Neural cell (in vitro differentiated cells): ENCODE measurements around the gene CMTM8. TPM values are rescaled to one million over a fixed set of nuclear protein-coding genes. Genes with fewer than 3 reads are reported as not detected.

Experiments
- H2AFZ ChIP-seq: fragments of 200-600, 300-800 bp; sonication (generic), shearing (Covaris generic); 2 replicates; pipeline ENCODE4 v1.6.0; 2014; ENCODE audit warnings: low read depth, mild to moderate bottlenecking, antibody characterized with exemption, low read length, moderate library complexity
- H3F3A ChIP-seq: fragments of 200-600 bp; shearing (Covaris generic); 2 replicates; pipeline ENCODE4 v1.6.1; 2016; ENCODE audit warnings: mild to moderate bottlenecking, moderate library complexity, mixed read lengths, antibody characterized with exemption, low read length; ENCODE audit not compliant: insufficient read depth, poor library complexity, severe bottlenecking
- H3K27ac ChIP-seq: fragments of 200-600, 300-800 bp; sonication (generic), shearing (Covaris generic); 2 replicates; pipeline ENCODE4 v1.5.1; 2014; ENCODE audit warnings: mild to moderate bottlenecking, low read length, moderate library complexity
- H3K27me3 ChIP-seq: fragments of 300-800, 200-600 bp; sonication (generic), shearing (Covaris generic); 2 replicates; pipeline ENCODE4 v1.6.0; 2014; ENCODE audit warnings: mild to moderate bottlenecking, low read depth, low read length, moderate library complexity; ENCODE audit not compliant: insufficient read depth
- H3K36me3 ChIP-seq: fragments of 300-800, 200-600 bp; sonication (generic), shearing (Covaris generic); 2 replicates; pipeline ENCODE4 v1.5.1; 2014; ENCODE audit warnings: mild to moderate bottlenecking, antibody characterized with exemption, low read length, moderate library complexity; ENCODE audit not compliant: insufficient read depth
- H3K4me2 ChIP-seq: fragments of 300-800, 200-600 bp; sonication (generic), shearing (Covaris generic); 2 replicates; pipeline ENCODE4 v1.6.0; 2014; ENCODE audit warnings: mild to moderate bottlenecking, low read length
- H3K4me3 ChIP-seq: fragments of 300-800, 200-600 bp; sonication (generic), shearing (Covaris generic); 2 replicates; pipeline ENCODE4 v1.5.1; 2014; ENCODE audit warnings: mild to moderate bottlenecking, low read length, moderate library complexity
- H3K79me2 ChIP-seq: fragments of 200-600 bp; shearing (Covaris generic); replicated peaks from 2 replicates; pipeline ENCODE4 v1.6.0; 2014; ENCODE audit warnings: mild to moderate bottlenecking, low read length, moderate library complexity; ENCODE audit not compliant: insufficient read depth
- H3K9ac ChIP-seq: fragments of 300-800, 200-600 bp; sonication (generic), shearing (Covaris generic); 2 replicates; pipeline ENCODE4 v1.6.1; 2016; ENCODE audit warnings: mild to moderate bottlenecking, low read length, mixed read lengths
- H3K9me2 ChIP-seq: fragments of 200-600 bp; shearing (Covaris generic); 2 replicates; pipeline ENCODE4 v1.6.1; 2016; ENCODE audit warnings: mild to moderate bottlenecking, low read length, mixed read lengths; ENCODE audit not compliant: insufficient read depth
- H3K9me3 ChIP-seq: fragments of 200-600, 300-800 bp; sonication (generic), shearing (Covaris generic); 2 replicates; pipeline ENCODE4 v1.6.1; 2016; ENCODE audit warnings: mild to moderate bottlenecking, mixed run types, low read length, moderate library complexity, mixed read lengths
- H4K20me1 ChIP-seq: fragments of 200-600 bp; shearing (Covaris generic); 2 replicates; pipeline ENCODE4 v1.6.1; 2016; ENCODE audit warnings: mild to moderate bottlenecking, mixed run types; ENCODE audit not compliant: insufficient read depth
- EP300 ChIP-seq: fragments of 450-650 bp; conservative IDR thresholded peaks from 2 replicates; pipeline ENCODE4 v1.6.1; 2014; ENCODE audit warnings: antibody characterized with exemption, mild to moderate bottlenecking, moderate library complexity; ENCODE audit not compliant: poor library complexity, severe bottlenecking
- EZH2 ChIP-seq: fragments of 200-600, 300-800 bp; shearing (Covaris generic), sonication (generic); IDR thresholded peaks from 2 replicates; pipeline ENCODE4 v1.6.1; 2014; ENCODE audit warnings: antibody characterized with exemption, low read length, borderline replicate concordance, mild to moderate bottlenecking; ENCODE audit not compliant: insufficient read depth, poor library complexity, severe bottlenecking
- MXI1 ChIP-seq: fragments of 450-650 bp; conservative IDR thresholded peaks from 2 replicates; pipeline ENCODE4 v1.6.1; 2014; ENCODE audit warnings: antibody characterized with exemption, mild to moderate bottlenecking; ENCODE audit not compliant: poor library complexity, severe bottlenecking
- POLR2AphosphoS5 ChIP-seq: IDR thresholded peaks from 2 replicates; pipeline ENCODE4 v1.6.1; 2012
- RAD21 ChIP-seq: fragments of 450-650 bp; conservative IDR thresholded peaks from 2 replicates; pipeline ENCODE4 v1.6.1; 2014; ENCODE audit warnings: antibody characterized with exemption, mild to moderate bottlenecking, moderate library complexity
- SMC3 ChIP-seq: fragments of 450-650 bp; conservative IDR thresholded peaks from 2 replicates; pipeline ENCODE4 v1.6.1; 2014; ENCODE audit warnings: antibody characterized with exemption, mild to moderate bottlenecking, moderate library complexity; ENCODE audit not compliant: poor library complexity
- TAF1 ChIP-seq: IDR thresholded peaks from 2 replicates; pipeline ENCODE4 v1.6.1; 2012; ENCODE audit warnings: low read depth
- polyA plus RNA-seq: library from polyadenylated mRNA; depleted of rRNA; stranded (reverse); fragments of >200 nt; gene quantifications from 2 replicates; pipeline ENCODE4 v1.2.3, GENCODE V29; 2014
- TF ChIP-seq, protein P1 (sequence below): fragments of 450-650 bp; IDR thresholded peaks from 2 replicates; pipeline ENCODE4 v1.5.1; 2014; ENCODE audit warnings: antibody characterized with exemption, mild to moderate bottlenecking, moderate library complexity; ENCODE audit not compliant: poor library complexity, severe bottlenecking
- TF ChIP-seq, protein P2 (sequence below): IDR thresholded peaks from 2 replicates; pipeline ENCODE4 v1.6.1; 2012; ENCODE audit warnings: borderline replicate concordance

Gene CMTM8
- polyA plus RNA-seq, 1 donor from 2014 or later: not detected

DNA sequence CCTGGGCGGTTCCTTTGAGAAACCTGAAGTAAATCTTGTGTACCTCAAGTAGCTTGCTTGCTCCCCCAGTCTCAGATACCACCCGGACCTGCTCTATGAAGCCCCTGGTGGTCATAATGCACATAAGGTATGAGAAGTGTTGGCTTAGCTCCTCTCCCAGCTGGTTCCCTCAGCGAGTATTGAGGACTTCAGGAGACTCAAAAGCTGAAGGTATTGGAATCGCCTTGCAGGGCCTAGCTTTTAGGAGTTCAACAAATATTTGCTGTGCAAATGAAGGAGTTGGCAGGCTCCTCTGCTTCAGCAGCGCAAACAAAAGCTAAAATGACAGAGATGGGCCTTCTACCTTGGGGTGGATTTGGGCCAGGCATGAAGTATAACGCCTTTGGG, 1.7 kb downstream of the CMTM8 start:
- Histone ChIP-seq H3K36me3 (no peaks in the 10 kb centered on the region), H3K9me2 (no peaks in the 10 kb centered on the region), H3K27ac (no peak overlapping the region), H3K4me2 (no peak overlapping the region), H3F3A (no peaks in the 10 kb centered on the region), H4K20me1 (no peaks in the 10 kb centered on the region), H3K27me3 (peaks cover 25% of the 10 kb centered on the region), H3K9ac (no peak overlapping the region), H3K9me3 (no peaks in the 10 kb centered on the region), H3K4me3 (no peak overlapping the region), H3K79me2 (no peaks in the 10 kb centered on the region), H2AFZ (no peak overlapping the region)
- TF ChIP-seq POLR2AphosphoS5: no peak

GRCh38 chr3:32241100-32241499, 2.6 kb downstream of the CMTM8 start:
- Histone ChIP-seq H3K9me2 (no peaks in the 10 kb centered on the region), H4K20me1 (no peaks in the 10 kb centered on the region), H3K9ac (no peak overlapping the region), H3K79me2 (no peaks in the 10 kb centered on the region), H3K27ac (no peak overlapping the region), H3K4me3 (no peak overlapping the region), H3F3A (no peaks in the 10 kb centered on the region), H3K27me3 (peaks cover 25% of the 10 kb centered on the region), H2AFZ (no peak overlapping the region), H3K36me3 (no peaks in the 10 kb centered on the region), H3K9me3 (no peaks in the 10 kb centered on the region), H3K4me2 (no peak overlapping the region)
- TF ChIP-seq EZH2 (no peak), TAF1 (no peak), EP300 (no peak), SMC3 (no peak), MXI1 (no peak), POLR2AphosphoS5 (no peak), RAD21 (no peak)
- TF ChIP-seq, protein P1, sequence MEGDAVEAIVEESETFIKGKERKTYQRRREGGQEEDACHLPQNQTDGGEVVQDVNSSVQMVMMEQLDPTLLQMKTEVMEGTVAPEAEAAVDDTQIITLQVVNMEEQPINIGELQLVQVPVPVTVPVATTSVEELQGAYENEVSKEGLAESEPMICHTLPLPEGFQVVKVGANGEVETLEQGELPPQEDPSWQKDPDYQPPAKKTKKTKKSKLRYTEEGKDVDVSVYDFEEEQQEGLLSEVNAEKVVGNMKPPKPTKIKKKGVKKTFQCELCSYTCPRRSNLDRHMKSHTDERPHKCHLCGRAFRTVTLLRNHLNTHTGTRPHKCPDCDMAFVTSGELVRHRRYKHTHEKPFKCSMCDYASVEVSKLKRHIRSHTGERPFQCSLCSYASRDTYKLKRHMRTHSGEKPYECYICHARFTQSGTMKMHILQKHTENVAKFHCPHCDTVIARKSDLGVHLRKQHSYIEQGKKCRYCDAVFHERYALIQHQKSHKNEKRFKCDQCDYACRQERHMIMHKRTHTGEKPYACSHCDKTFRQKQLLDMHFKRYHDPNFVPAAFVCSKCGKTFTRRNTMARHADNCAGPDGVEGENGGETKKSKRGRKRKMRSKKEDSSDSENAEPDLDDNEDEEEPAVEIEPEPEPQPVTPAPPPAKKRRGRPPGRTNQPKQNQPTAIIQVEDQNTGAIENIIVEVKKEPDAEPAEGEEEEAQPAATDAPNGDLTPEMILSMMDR: no peak
- TF ChIP-seq, protein P2, sequence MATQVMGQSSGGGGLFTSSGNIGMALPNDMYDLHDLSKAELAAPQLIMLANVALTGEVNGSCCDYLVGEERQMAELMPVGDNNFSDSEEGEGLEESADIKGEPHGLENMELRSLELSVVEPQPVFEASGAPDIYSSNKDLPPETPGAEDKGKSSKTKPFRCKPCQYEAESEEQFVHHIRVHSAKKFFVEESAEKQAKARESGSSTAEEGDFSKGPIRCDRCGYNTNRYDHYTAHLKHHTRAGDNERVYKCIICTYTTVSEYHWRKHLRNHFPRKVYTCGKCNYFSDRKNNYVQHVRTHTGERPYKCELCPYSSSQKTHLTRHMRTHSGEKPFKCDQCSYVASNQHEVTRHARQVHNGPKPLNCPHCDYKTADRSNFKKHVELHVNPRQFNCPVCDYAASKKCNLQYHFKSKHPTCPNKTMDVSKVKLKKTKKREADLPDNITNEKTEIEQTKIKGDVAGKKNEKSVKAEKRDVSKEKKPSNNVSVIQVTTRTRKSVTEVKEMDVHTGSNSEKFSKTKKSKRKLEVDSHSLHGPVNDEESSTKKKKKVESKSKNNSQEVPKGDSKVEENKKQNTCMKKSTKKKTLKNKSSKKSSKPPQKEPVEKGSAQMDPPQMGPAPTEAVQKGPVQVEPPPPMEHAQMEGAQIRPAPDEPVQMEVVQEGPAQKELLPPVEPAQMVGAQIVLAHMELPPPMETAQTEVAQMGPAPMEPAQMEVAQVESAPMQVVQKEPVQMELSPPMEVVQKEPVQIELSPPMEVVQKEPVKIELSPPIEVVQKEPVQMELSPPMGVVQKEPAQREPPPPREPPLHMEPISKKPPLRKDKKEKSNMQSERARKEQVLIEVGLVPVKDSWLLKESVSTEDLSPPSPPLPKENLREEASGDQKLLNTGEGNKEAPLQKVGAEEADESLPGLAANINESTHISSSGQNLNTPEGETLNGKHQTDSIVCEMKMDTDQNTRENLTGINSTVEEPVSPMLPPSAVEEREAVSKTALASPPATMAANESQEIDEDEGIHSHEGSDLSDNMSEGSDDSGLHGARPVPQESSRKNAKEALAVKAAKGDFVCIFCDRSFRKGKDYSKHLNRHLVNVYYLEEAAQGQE: no peak

GRCh38 chr3:32243519-32243918, 5.0 kb downstream of the CMTM8 start:
- Histone ChIP-seq H3K9me3 (no peaks in the 10 kb centered on the region), H3K9me2 (no peaks in the 10 kb centered on the region), H3K27me3 (peaks cover 10% of the 10 kb centered on the region), H3K36me3 (no peaks in the 10 kb centered on the region), H3K4me3 (no peak overlapping the region), H3K79me2 (no peaks in the 10 kb centered on the region), H3F3A (no peaks in the 10 kb centered on the region), H2AFZ (no peak overlapping the region), H3K9ac (no peak overlapping the region), H3K4me2 (no peak overlapping the region), H3K27ac (no peak overlapping the region), H4K20me1 (no peaks in the 10 kb centered on the region)
- TF ChIP-seq EP300 (no peak), EZH2 (no peak), POLR2AphosphoS5 (no peak), TAF1 (no peak), MXI1 (no peak), SMC3 (no peak), RAD21 (no peak)
- TF ChIP-seq, protein P2: no peak
- TF ChIP-seq, protein P1: no peak
